GM21447 (cell line): ENCODE measurements around the gene CFB.

ENCODE experiments used
- ATAC-seq: cut with Tn5 transposase; IDR thresholded peaks from one replicate; pipeline ENCODE4 v1.9.1; 2021; ENCODE audit not compliant: unreplicated experiment

The CFB gene

DNA sequence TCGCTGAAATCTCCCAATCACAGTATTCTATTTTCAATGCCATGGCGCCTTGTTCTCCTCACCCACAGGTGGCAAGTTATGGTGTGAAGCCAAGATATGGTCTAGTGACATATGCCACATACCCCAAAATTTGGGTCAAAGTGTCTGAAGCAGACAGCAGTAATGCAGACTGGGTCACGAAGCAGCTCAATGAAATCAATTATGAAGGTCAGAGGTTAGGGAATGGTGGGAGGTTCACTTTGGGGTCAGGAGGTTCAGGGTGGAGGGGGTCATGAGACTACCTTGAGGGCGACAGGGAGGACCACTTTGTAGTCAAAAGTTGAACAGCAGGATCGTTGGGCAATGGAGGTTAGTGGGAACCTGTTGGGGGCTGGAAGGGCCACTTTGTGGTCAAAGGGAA is 2.4 kb downstream of the CFB start:
- ATAC-seq: no peak

DNA sequence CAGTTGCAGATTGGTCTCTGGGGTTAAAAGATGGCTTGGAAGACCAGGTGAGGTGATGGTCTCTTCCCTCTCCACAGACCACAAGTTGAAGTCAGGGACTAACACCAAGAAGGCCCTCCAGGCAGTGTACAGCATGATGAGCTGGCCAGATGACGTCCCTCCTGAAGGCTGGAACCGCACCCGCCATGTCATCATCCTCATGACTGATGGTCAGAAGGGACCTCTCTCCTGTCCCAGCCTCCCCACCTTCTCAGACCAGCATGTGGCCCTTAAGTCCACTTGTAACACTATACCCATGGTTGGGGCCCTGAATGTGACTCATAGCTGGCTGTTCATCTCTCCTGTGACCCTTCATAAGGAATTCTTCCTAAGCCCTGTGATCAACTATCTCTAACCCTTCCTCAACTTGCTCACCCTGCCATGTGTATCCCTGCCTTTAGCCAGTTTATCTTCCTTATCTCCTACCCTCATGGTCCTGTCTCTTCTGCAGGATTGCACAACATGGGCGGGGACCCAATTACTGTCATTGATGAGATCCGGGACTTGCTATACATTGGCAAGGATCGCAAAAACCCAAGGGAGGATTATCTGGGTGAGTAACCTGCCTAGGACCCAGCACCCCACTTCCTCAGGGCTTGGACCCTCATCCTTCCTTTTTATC is 3.0 kb downstream of the CFB start:
- no peak for ATAC-seq

DNA sequence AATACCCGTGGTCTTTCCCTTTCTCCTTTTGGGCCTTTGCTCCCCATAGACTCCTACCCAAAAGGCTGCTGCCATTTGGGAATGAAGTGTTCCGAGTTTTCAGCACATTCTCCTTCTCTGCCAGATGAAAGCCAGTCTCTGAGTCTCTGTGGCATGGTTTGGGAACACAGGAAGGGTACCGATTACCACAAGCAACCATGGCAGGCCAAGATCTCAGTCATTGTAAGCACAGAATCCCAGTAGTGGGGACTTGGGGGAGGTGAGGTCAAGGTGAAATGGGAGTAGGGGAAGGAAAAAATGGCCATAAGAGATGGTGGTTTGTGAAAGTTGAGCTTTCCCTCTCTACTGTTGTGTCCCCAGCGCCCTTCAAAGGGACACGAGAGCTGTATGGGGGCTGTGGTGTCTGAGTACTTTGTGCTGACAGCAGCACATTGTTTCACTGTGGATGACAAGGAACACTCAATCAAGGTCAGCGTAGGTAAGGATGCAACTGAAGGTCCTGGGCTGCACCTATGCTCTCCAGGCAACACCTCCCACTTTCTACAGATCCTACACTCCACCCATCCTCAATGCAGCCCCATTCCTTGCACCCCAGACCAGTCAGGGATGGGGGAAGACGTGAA is 4.1 kb downstream of the CFB start:
- ATAC-seq: no peak

DNA sequence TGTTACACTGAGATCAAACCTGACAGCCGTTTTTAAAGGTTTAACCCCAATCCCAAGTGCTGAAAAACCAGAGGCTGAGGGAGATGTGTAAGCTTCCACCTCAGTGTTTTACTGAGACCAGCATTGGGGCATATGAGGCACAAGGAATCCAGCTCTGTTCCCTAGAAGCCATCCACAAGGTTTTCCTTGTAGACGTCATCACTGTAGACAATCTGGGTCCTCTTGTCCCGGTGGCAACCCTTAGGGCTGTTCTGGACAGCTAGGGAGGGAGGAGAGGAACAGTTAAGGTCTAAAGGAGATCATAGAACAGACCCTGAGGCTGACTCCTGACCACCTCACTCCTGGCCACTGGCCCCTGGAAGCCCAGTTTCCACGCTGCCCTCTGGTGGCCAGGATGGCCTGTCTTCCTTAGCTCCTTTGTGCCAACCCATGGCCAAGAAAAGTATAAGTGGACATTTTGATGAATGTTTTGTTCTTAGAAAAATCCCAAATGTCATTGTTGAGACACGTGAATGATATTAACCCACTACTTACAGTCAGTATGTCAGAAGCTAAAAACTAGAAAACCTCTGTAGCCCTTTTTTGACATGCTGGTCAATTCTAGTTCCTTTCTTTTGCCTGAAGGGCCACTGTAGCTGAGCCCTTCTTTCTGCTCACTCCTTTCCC is 6.4 kb downstream of the CFB start:
- ATAC-seq: no peak

DNA sequence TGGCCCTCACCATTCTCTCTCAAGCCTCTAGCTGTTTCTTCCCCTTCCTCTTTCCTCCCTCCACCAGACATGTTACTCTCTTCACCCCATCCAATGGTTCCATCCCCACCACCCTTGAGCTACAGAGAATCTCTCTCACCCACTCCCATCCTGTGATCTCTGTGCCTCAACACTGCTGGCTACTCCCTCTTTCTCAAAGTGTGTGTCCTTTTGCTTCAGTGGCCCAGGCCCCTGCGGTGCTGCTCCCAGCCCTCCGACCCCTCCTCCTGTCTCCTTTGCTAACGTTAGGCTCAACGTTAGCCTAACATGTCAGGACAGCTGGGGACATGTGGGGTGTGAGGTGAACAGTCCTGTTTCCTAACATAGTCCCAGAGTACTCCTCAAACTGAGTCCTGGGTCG is 7.0 kb downstream of the CFB start:
- no peak for ATAC-seq

DNA sequence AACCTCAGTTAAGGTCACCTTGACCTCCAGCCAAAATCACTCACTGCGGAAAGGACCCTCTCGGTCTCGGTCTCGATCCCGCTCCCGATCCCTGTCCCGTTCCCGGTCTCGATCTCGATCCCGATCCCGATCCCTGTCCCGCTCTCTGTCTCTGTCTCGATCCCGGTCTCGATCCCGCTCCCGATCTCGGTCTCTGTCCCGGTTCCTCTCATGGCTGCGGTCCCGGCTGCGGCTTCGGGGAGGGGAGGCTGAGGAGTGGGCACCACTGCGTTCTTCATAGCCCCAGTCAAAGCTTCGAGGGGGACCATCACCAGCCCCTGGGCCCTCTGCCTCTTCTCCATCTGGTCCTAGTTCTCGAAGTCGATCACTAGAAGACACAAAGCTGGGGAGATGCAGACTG is 8.6 kb downstream of the CFB start:
- no peak for ATAC-seq

DNA sequence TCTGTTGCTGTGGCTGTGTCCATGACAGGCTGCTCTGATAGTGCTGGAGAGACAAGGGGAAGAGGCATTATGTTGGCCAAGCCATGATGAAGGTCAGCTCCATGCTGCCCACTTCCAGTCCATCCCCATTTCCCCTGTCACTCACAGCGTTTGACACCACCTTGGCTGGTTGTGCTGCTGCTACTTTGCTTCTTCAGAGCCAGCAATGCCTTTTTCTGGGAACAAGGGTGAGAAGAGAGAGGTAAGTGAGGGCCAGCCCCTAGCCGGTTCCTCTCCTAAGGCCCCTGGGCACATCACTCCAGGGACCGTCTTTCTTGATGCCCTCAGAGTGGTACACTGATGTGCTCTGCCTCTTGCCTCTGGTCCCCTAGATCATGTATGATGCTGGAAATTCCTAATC is 10.9 kb downstream of the CFB start:
- ATAC-seq: no peak

DNA sequence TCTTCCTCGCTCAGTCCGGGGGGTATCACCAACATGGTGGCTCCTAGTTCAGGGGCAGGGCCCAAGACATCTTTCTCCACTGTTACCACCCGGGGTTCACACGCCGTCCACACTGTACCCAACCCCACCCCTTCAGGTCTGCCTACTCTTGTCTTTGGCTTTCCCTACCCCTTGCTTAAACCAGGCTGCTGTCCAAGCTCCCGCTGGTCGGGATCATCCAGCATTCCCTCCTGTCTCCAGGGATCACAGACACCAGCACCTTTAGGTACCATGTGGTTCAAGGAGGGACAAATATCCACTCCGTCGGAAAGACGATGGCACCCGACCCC is 12.5 kb downstream of the CFB start:
- ATAC-seq: no peak

DNA sequence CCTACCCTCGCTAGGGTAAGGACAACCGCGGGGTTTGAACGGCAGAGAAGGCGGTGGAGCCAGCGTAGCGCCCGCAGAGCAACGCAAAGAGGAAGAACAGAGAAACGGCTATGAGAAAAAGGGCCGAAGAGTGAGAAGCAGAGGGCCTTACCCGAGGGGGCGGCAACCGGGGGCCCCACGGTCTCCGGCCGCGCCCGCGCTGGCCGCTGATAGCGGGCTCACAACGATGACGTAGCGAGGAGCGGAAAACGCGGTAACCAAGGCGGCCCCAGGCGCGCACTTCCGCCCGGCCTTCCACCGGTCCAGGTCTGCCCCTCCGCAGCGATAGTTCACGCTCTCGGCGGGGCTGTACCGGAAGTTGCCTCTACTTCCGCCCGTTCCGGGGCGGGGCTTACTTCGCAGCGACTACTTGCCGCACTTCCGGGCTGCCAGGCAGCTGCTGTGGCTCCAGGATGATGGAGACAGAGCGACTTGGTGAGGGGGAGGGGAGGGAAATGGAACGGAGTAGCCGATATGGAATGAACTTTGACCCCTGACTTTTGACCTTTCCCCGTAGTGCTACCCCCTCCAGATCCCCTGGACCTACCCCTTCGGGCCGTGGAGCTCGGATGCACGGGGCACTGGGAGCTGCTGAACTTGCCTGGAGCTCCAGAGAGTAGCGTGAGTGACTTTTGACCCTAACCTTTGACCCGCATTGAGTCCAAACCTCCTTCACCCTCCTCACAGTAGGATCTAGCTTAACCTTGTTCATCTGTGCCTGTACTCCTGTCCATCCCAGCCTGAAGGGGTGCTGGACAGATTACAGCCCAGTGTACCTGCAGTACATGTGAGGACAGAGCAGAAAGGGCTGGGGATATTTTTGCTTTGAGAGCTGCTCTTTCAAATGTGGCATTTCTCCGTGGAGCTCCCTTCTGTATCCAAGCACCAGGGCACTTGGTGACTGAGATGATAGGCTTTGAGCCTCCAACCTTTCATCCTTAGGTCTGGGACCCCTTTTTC is 13.1 kb downstream of the CFB start, which contains the start of the genes NELFE and SKIC2:
NELFE (minus strand) TSS at position 231 of the 999 bp plus-strand sequence. CDS start 525 bp downstream, outside the sequence.
SKIC2 (plus strand) TSS at position 435 of the 999 bp plus-strand sequence; CDS start at position 453, 18 bp downstream.
- ATAC-seq: peak; percentile 93

DNA sequence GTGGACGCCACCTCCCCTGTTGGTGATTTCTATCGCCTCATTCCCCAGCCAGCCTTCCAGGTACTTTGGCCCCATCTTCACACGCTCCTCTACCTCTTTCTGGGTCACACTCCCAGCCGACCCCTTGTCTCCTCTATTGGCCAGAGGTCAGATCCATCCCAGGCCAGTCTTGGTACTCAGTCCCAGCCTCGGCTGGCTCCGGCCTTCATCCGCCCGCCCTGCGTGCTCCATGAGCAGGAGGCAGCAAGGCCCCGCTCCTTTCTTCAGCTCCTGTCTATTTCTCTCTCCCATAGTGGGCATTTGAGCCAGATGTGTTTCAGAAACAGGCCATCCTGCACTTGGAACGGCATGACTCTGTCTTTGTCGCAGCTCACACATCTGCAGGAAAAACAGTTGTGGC is 15.7 kb downstream of the CFB start:
- ATAC-seq: no peak

DNA sequence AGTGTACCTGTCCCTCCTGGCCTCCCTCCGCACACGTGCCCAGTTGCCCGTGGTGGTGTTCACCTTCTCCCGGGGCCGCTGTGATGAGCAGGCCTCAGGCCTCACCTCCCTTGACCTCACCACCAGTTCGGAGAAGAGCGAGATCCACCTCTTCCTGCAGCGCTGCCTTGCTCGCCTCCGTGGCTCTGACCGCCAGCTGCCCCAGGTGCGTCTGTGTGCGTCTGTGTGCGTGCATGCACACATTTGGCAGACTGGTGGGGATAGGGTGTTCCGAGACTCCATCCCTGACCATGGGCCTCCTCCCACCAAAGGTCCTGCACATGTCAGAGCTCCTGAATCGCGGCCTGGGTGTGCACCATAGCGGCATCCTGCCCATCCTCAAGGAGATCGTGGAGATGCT is 18.0 kb downstream of the CFB start:
- no peak for ATAC-seq

DNA sequence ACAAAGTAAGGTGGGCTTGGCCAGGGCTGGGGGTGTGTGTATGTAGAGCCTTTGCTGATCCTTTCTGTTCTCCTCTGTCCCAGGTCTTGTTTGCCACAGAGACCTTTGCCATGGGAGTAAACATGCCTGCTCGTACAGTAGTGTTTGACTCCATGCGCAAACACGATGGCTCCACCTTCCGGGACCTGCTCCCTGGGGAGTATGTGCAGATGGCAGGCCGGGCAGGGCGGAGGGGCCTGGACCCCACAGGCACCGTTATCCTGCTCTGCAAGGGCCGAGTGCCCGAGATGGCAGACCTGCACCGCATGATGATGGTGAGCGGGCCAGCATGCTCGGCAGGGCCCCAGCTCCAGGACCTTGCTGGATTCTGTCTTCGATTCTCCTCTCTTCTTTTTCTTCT is 19.8 kb downstream of the CFB start:
- no peak for ATAC-seq

DNA sequence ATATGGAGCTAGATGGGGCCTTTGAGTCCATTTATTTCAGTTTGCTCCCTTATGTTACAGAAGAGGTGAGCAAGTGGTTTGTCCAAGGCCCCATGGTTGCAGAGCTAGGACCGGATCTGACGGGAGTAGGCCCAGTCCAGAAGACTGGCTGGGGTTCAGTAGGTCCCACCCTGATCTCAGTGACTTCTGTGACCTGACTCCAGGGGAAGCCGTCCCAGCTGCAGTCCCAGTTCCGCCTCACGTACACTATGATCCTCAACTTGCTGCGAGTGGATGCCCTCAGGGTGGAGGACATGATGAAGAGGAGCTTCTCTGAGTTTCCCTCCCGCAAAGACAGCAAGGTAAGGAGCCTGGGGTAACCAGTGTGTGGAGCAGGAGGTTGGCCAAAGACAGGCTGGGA is 20.6 kb downstream of the CFB start:
- ATAC-seq: no peak

DNA sequence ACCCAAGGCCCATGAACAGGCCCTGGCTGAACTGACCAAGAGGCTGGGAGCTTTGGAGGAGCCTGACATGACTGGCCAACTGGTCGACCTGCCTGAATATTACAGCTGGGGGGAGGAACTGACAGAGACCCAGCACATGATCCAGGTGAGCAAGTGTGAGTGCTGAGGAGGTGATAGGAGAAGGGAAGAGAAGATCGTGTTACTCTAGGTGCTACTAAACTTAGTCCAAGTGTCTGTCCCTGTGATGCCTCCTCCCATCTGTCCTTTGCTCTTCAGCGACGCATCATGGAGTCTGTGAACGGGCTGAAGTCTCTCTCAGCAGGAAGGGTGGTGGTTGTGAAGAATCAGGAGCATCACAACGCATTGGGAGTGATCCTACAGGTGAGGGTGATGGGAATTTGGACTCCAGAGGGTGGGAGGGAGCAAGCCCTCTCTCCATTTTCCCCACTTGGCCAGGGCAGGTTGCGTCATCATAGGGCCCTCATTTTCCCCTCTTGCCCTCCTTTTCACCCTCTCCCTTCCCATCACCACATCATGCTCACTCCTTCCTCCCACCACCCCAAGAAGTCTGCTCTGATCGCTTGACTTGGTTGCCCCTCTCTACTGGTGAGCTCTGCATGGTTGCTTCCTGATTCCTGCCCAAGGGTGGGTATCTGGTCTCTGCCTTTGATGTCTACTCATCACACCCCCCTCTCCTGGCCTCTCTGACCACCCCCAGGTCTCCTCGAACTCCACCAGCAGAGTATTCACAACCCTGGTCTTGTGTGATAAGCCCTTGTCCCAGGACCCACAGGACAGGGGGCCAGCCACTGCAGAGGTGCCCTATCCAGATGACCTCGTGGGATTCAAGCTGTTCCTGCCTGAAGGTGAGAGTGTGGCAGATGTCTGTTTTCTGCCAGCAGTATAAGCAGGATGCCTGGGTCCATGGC is 21.4 kb downstream of the CFB start:
- ATAC-seq: no peak

DNA sequence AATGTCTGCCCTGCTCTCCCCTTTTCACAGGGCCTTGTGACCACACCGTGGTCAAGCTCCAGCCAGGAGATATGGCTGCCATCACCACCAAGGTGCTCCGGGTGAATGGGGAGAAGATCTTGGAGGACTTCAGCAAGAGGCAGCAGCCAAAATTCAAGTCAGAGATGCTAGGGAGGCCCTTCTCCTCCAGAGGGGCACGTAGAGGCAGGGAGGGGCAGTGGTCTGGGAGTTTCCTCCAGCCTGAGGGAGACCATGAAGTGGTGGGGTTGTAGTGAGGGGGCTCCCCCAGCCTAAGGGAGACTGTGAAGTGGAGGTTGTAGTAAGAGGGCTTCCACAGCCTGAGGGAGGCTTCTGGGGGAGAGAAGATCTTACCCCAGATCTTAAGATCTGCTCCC is 22.0 kb downstream of the CFB start:
- no peak for ATAC-seq

DNA sequence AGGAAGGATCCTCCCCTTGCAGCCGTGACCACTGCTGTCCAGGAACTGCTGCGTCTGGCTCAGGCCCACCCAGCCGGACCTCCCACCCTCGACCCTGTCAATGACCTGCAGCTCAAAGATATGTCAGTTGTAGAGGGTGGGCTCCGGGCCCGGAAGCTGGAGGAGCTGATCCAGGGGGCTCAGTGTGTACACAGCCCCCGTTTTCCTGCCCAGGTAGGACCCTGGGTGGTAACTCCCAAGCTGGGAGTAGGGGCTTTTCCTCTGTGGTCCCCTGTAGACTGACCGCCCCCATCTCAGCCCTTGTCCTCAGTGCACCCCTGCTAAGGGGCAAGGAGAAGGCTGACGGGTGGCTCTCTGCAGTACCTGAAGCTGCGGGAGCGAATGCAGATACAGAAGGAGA is 22.4 kb downstream of the CFB start:
- no peak for ATAC-seq

DNA sequence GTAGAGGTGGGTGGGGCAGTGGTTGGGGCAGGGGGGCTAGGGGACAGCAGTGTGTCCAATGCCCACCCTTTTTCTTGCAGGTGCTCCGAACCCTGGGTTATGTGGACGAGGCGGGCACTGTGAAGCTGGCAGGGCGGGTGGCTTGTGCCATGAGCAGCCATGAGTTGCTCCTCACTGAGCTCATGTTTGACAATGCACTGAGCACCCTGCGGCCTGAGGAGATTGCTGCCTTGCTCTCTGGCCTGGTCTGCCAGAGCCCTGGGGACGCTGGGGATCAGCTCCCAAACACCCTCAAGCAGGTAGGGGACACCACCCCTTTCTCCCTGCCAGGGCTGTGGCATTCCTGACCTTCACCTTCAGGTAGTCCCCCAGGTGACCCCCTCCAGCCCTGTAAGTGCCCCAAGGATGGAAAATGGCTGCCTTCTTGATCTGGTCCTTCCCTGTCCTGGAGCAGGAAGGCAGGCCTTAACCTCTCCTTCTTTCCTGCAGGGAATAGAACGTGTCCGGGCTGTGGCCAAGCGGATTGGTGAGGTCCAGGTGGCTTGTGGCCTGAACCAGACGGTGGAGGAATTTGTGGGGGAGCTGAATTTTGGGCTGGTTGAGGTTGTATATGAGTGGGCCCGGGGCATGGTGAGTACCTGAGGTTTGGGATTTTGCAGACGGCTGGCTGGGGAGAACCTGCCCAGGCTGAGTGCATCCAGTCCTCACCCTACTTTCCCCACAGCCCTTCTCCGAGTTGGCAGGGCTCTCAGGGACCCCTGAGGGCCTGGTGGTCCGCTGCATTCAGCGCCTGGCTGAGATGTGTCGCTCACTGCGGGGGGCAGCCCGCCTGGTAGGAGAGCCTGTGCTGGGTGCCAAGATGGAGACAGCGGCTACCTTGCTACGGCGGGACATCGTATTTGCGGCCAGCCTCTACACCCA is 23.2 kb downstream of the CFB start:
- no peak for ATAC-seq

DNA sequence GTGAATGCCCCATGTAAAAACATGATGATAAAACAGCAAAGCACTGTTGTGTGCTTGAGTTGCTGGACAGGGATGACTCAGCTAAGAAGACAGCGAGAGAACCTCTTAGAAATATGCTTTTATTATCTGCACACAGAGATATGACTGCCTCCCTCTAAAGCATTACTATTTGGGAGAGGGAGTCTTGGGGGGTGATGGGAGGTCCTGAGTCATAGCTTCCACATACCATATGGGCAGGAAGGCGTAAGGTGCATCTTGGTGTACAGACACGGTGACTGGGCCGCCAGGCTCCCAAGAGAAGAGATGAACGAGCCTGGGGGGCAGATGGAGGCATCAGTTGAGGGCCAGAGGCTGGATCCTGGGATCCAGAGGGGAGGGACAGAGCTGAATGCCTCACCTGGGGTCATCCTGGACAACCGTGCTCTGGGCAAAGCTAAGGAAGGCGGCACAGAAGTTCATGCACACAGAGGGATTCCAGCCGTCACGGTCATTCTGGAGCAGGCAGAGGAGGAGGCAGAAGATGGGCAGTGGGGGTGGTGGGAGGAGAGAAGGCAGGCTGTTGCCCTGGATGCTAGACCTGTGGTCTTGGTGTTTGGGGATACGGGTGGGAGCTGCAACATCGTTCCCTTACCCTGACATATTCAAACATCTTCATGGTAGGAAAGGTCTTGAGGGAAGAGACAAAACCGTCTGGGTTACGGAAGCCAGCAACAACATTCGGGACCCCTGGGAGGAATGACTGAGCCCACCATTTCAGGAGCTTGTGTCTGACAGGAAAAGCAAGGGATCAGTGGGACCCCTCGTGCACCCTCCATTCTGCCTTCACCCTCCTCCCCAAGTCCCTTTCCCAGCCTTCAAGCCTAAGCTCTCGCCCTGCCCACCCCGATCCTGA is 24.1 kb downstream of the CFB start:
- ATAC-seq: no peak
